ENCODE measurements around the gene C1orf159.

The C1orf159 gene

DNA sequence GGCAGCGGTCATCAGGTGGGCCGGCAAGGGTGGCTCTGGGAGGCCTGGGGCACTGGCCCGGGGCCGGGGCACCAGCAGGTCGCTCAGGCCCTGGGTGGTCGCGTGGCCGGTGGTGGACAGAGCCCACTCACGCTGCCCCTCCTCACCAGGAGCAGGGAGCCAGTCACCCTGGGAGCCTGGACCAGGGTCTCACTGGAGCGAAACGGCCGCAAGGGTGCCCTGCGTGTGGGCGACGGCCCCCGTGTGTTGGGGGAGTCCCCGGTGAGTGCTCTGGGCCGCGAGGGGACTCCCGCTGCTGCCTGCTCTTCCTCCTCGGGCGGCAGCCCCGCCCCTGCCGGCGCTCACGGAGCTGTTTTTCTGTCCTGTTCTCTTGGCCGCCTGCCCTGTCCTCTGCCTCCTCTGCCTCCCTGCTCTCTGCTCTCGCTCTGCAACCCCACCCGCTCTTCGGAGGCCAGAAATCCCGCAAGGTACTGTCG is 65.3 kb downstream of the C1orf159 start:
- Histone ChIP-seq H3K27me3 (ENCODE audit: control insufficient read depth in 2 of 2, insufficient read depth in 2 of 2, low read length in 2 of 2) (no peaks in the 10 kb centered on the region), H3K36me3 (ENCODE audit: control insufficient read depth in 2 of 2, insufficient read depth in 2 of 2, low read length in 2 of 2) (peaks cover 7 to 14% of the 10 kb centered on the region in 2 donors), H3K27ac (ENCODE audit: low read depth in 2 of 2, low read length in 2 of 2) (no peak overlapping the region), H3K9me3 (ENCODE audit: control insufficient read depth in 2 of 2, low read length in 2 of 2) (no peaks in the 10 kb centered on the region), H3K9ac (ENCODE audit: low read depth in 1 of 2, low read length in 2 of 2) (no peak overlapping the region), H3K4me3 (ENCODE audit: low read length in 2 of 2) (no peak overlapping the region), H3K4me1 (ENCODE audit: control insufficient read depth in 2 of 2, insufficient read depth in 2 of 2, low read length in 2 of 2) (peaks cover 0 to 6% of the 10 kb centered on the region in 2 donors)

DNA sequence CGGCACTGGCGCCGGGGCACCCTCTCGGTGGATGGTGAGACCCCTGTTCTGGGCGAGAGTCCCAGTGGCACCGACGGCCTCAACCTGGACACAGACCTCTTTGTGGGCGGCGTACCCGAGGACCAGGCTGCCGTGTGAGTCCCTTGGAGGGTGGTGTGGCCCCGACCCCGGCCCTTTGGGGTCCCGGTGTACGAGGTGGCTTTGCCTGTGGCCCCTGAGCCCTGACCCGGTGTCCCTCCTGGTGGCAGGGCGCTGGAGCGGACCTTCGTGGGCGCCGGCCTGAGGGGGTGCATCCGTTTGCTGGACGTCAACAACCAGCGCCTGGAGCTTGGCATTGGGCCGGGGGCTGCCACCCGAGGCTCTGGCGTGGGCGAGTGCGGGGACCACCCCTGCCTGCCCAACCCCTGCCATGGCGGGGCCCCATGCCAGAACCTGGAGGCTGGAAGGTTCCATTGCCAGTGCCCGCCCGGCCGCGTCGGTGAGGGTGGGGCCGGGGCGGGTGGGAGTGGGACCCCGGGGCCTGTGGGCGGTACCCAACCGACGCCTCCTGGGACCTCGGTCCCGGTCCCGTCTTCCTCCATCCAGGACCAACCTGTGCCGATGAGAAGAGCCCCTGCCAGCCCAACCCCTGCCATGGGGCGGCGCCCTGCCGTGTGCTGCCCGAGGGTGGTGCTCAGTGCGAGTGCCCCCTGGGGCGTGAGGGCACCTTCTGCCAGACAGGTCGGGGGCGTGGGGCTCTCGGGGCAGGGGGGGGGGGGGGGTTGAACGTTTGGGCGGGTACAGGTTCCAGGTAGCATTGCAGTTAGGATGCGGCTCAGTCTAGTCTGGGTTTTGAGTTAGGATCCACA is 66.3 kb downstream of the C1orf159 start:
- Histone ChIP-seq H3K9ac (ENCODE audit: low read depth in 1 of 2, low read length in 2 of 2) (no peak overlapping the region), H3K27me3 (ENCODE audit: control insufficient read depth in 2 of 2, insufficient read depth in 2 of 2, low read length in 2 of 2) (no peaks in the 10 kb centered on the region), H3K4me1 (ENCODE audit: control insufficient read depth in 2 of 2, insufficient read depth in 2 of 2, low read length in 2 of 2) (peaks cover 0 to 6% of the 10 kb centered on the region in 2 donors), H3K36me3 (ENCODE audit: control insufficient read depth in 2 of 2, insufficient read depth in 2 of 2, low read length in 2 of 2) (peaks cover 7 to 14% of the 10 kb centered on the region in 2 donors), H3K9me3 (ENCODE audit: control insufficient read depth in 2 of 2, low read length in 2 of 2) (no peaks in the 10 kb centered on the region), H3K27ac (ENCODE audit: low read depth in 2 of 2, low read length in 2 of 2) (no peak overlapping the region), H3K4me3 (ENCODE audit: low read length in 2 of 2) (no peak overlapping the region)

GRCh38 chr1:1048765-1049164 is 67.1 kb downstream of the C1orf159 start:
- H3K27ac ChIP-seq (ENCODE audit: low read depth in 2 of 2, low read length in 2 of 2), result no peak overlapping the region
- peaks cover 7 to 11% of the 10 kb centered on the region in 2 donors for H3K36me3 ChIP-seq (ENCODE audit: control insufficient read depth in 2 of 2, insufficient read depth in 2 of 2, low read length in 2 of 2)
- H3K4me3 ChIP-seq (ENCODE audit: low read length in 2 of 2), result no peak overlapping the region
- H3K9me3 ChIP-seq (ENCODE audit: control insufficient read depth in 2 of 2, low read length in 2 of 2), result no peaks in the 10 kb centered on the region
- H3K27me3 ChIP-seq (ENCODE audit: control insufficient read depth in 2 of 2, insufficient read depth in 2 of 2, low read length in 2 of 2), result no peaks in the 10 kb centered on the region
- peaks cover 0 to 6% of the 10 kb centered on the region in 2 donors for H3K4me1 ChIP-seq (ENCODE audit: control insufficient read depth in 2 of 2, insufficient read depth in 2 of 2, low read length in 2 of 2)
- H3K9ac ChIP-seq (ENCODE audit: low read depth in 1 of 2, low read length in 2 of 2), result no peak overlapping the region

- Histone ChIP-seq H3K9ac (ENCODE audit: low read depth in 1 of 2, low read length in 2 of 2) (no peak overlapping the region), H3K27ac (ENCODE audit: low read depth in 2 of 2, low read length in 2 of 2) (no peak overlapping the region), H3K4me1 (ENCODE audit: control insufficient read depth in 2 of 2, insufficient read depth in 2 of 2, low read length in 2 of 2) (peaks cover 0 to 6% of the 10 kb centered on the region in 2 donors), H3K4me3 (ENCODE audit: low read length in 2 of 2) (no peak overlapping the region), H3K27me3 (ENCODE audit: control insufficient read depth in 2 of 2, insufficient read depth in 2 of 2, low read length in 2 of 2) (no peaks in the 10 kb centered on the region), H3K9me3 (ENCODE audit: control insufficient read depth in 2 of 2, low read length in 2 of 2) (no peaks in the 10 kb centered on the region), H3K36me3 (ENCODE audit: control insufficient read depth in 2 of 2, insufficient read depth in 2 of 2, low read length in 2 of 2) (peaks cover 5 to 12% of the 10 kb centered on the region in 2 donors)
Observed at GRCh38 chr1:1047963-1048362, 67.9 kb downstream of the C1orf159 start.

GRCh38 chr1:1047407-1047806 is 68.5 kb downstream of the C1orf159 start:
- Histone ChIP-seq H3K4me1 (ENCODE audit: control insufficient read depth in 2 of 2, insufficient read depth in 2 of 2, low read length in 2 of 2) (peaks cover 0 to 6% of the 10 kb centered on the region in 2 donors), H3K4me3 (ENCODE audit: low read length in 2 of 2) (no peak overlapping the region), H3K9ac (ENCODE audit: low read depth in 1 of 2, low read length in 2 of 2) (no peak overlapping the region), H3K9me3 (ENCODE audit: control insufficient read depth in 2 of 2, low read length in 2 of 2) (no peaks in the 10 kb centered on the region), H3K36me3 (ENCODE audit: control insufficient read depth in 2 of 2, insufficient read depth in 2 of 2, low read length in 2 of 2) (peaks cover 3 to 10% of the 10 kb centered on the region in 2 donors), H3K27ac (ENCODE audit: low read depth in 2 of 2, low read length in 2 of 2) (no peak overlapping the region), H3K27me3 (ENCODE audit: control insufficient read depth in 2 of 2, insufficient read depth in 2 of 2, low read length in 2 of 2) (no peaks in the 10 kb centered on the region)

- Histone ChIP-seq H3K36me3 (ENCODE audit: control insufficient read depth in 2 of 2, insufficient read depth in 2 of 2, low read length in 2 of 2) (peaks cover 3 to 10% of the 10 kb centered on the region in 2 donors), H3K9me3 (ENCODE audit: control insufficient read depth in 2 of 2, low read length in 2 of 2) (no peaks in the 10 kb centered on the region), H3K4me1 (ENCODE audit: control insufficient read depth in 2 of 2, insufficient read depth in 2 of 2, low read length in 2 of 2) (peaks cover 0 to 6% of the 10 kb centered on the region in 2 donors)
Observed at GRCh38 chr1:1046767-1047166, 69.1 kb downstream of the C1orf159 start.

DNA sequence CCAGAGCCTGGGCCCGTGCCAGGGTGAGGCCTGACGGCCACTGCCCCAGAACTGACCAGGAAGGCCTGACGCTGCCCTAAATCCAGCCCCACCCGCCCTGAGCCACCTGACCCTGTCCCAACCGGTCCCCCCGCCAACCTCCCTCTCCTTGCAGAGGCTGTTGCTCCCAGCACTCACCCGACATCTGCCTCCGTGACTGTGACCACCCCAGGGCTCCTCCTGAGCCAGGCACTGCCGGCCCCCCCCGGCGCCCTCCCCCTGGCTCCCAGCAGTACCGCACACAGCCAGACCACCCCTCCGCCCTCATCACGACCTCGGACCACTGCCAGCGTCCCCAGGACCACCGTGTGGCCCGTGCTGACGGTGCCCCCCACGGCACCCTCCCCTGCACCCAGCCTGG is 69.6 kb downstream of the C1orf159 start:
- no peak overlapping the region for H3K27ac ChIP-seq (ENCODE audit: low read depth in 2 of 2, low read length in 2 of 2)
- H3K4me1 ChIP-seq (ENCODE audit: control insufficient read depth in 2 of 2, insufficient read depth in 2 of 2, low read length in 2 of 2), result peaks cover 0 to 6% of the 10 kb centered on the region in 2 donors
- peaks cover 3 to 6% of the 10 kb centered on the region in 2 donors for H3K36me3 ChIP-seq (ENCODE audit: control insufficient read depth in 2 of 2, insufficient read depth in 2 of 2, low read length in 2 of 2)
- no peak overlapping the region for H3K9ac ChIP-seq (ENCODE audit: low read depth in 1 of 2, low read length in 2 of 2)
- H3K9me3 ChIP-seq (ENCODE audit: control insufficient read depth in 2 of 2, low read length in 2 of 2), result no peaks in the 10 kb centered on the region
- no peak overlapping the region for H3K4me3 ChIP-seq (ENCODE audit: low read length in 2 of 2)
- H3K27me3 ChIP-seq (ENCODE audit: control insufficient read depth in 2 of 2, insufficient read depth in 2 of 2, low read length in 2 of 2), result no peaks in the 10 kb centered on the region

More at GRCh38 chr1:1046767-1047166, 69.1 kb downstream of the C1orf159 start:
- Histone ChIP-seq H3K9ac (ENCODE audit: low read depth in 1 of 2, low read length in 2 of 2) (no peak overlapping the region), H3K27me3 (ENCODE audit: control insufficient read depth in 2 of 2, insufficient read depth in 2 of 2, low read length in 2 of 2) (no peaks in the 10 kb centered on the region), H3K4me3 (ENCODE audit: low read length in 2 of 2) (no peak overlapping the region), H3K27ac (ENCODE audit: low read depth in 2 of 2, low read length in 2 of 2) (no peak overlapping the region)

GRCh38 chr1:1045129-1045528 is 70.8 kb downstream of the C1orf159 start:
- H3K4me3 ChIP-seq (ENCODE audit: low read length in 2 of 2), result no peak overlapping the region
- peaks cover 4 to 5% of the 10 kb centered on the region in 2 donors for H3K4me1 ChIP-seq (ENCODE audit: control insufficient read depth in 2 of 2, insufficient read depth in 2 of 2, low read length in 2 of 2)
- H3K27ac ChIP-seq (ENCODE audit: low read depth in 2 of 2, low read length in 2 of 2), result no peak overlapping the region
- no peaks in the 10 kb centered on the region for H3K9me3 ChIP-seq (ENCODE audit: control insufficient read depth in 2 of 2, low read length in 2 of 2)
- no peak overlapping the region for H3K9ac ChIP-seq (ENCODE audit: low read depth in 1 of 2, low read length in 2 of 2)
- no peaks in the 10 kb centered on the region for H3K27me3 ChIP-seq (ENCODE audit: control insufficient read depth in 2 of 2, insufficient read depth in 2 of 2, low read length in 2 of 2)
- H3K36me3 ChIP-seq (ENCODE audit: control insufficient read depth in 2 of 2, insufficient read depth in 2 of 2, low read length in 2 of 2), result peaks cover 3 to 6% of the 10 kb centered on the region in 2 donors

GRCh38 chr1:1044455-1045078 is 71.3 kb downstream of the C1orf159 start:
- H3K9ac ChIP-seq (ENCODE audit: low read depth in 1 of 2, low read length in 2 of 2), result no peak overlapping the region
- H3K27ac ChIP-seq (ENCODE audit: low read depth in 2 of 2, low read length in 2 of 2), result no peak overlapping the region
- no peaks in the 10 kb centered on the region for H3K9me3 ChIP-seq (ENCODE audit: control insufficient read depth in 2 of 2, low read length in 2 of 2)
- H3K27me3 ChIP-seq (ENCODE audit: control insufficient read depth in 2 of 2, insufficient read depth in 2 of 2, low read length in 2 of 2), result no peaks in the 10 kb centered on the region
- H3K4me3 ChIP-seq (ENCODE audit: low read length in 2 of 2), result no peak overlapping the region
- peaks cover 8 to 9% of the 10 kb centered on the region in 2 donors for H3K4me1 ChIP-seq (ENCODE audit: control insufficient read depth in 2 of 2, insufficient read depth in 2 of 2, low read length in 2 of 2)
- H3K36me3 ChIP-seq (ENCODE audit: control insufficient read depth in 2 of 2, insufficient read depth in 2 of 2, low read length in 2 of 2), result peaks cover 3 to 6% of the 10 kb centered on the region in 2 donors

GRCh38 chr1:1043921-1044320 is 72.0 kb downstream of the C1orf159 start:
- no peak overlapping the region for H3K9ac ChIP-seq (ENCODE audit: low read depth in 1 of 2, low read length in 2 of 2)
- H3K27ac ChIP-seq (ENCODE audit: low read depth in 2 of 2, low read length in 2 of 2), result no peak overlapping the region
- H3K36me3 ChIP-seq (ENCODE audit: control insufficient read depth in 2 of 2, insufficient read depth in 2 of 2, low read length in 2 of 2), result peaks cover 3 to 6% of the 10 kb centered on the region in 2 donors
- no peak overlapping the region for H3K4me3 ChIP-seq (ENCODE audit: low read length in 2 of 2)
- peaks cover 8 to 9% of the 10 kb centered on the region in 2 donors for H3K4me1 ChIP-seq (ENCODE audit: control insufficient read depth in 2 of 2, insufficient read depth in 2 of 2, low read length in 2 of 2)
- H3K27me3 ChIP-seq (ENCODE audit: control insufficient read depth in 2 of 2, insufficient read depth in 2 of 2, low read length in 2 of 2), result peaks cover 0 to 1% of the 10 kb centered on the region in 2 donors
- no peaks in the 10 kb centered on the region for H3K9me3 ChIP-seq (ENCODE audit: control insufficient read depth in 2 of 2, low read length in 2 of 2)
